ENCODE results near the gene TAGAP. TPM values are rescaled to one million over a fixed set of nuclear protein-coding genes. Genes with fewer than 3 reads are reported as not detected.

Gene TAGAP
- total and polyA plus RNA-seq, 2 of the 8 experiments (the other 6 are each of a cell fraction or from before 2014, with no cell fraction given): not detected

- TF ChIP-seq CHD1 (IDR thresholded peaks at IDR 0.05; ENCODE audit: low read depth, low read length) (no peak), FOSL1 (IDR thresholded peaks at IDR 0.05; ENCODE audit: insufficient read depth, low read depth, low read length) (no peak), TBP (IDR thresholded peaks at IDR 0.05; ENCODE audit: low read depth, low read length) (no peak), SRF (IDR thresholded peaks at IDR 0.05; ENCODE audit: low read depth, low read length) (no peak), MAX (IDR thresholded peaks at IDR 0.05) (no peak), RNF2 (IDR thresholded peaks at IDR 0.05; ENCODE audit: borderline replicate concordance, low read depth, low read length, missing control alignments, poor library complexity, severe bottlenecking) (no peak)
These were observed 844 bp downstream of the TAGAP start (continued) for GRCh38 chr6:159043947-159044346.
